Lower lobe of right lung (tissue), 2 donors: ENCODE data around the gene AGBL3. TPM values are rescaled to one million over a fixed set of nuclear protein-coding genes. Genes with fewer than 3 reads are reported as not detected.
A peak's percentile ranks its signal among the peaks of the same experiment; 100 is the strongest.
"Not testable (repeated sequence)": the region's sequence is repeated elsewhere in the genome, so short reads cannot be mapped to it uniquely, and the experiment has no call there.

Source experiments
- ATAC-seq, 2 donors: fragments of 200-7000 bp; cut with Tn5 transposase; one replicate each; pipeline ENCODE4 v1.9.1; 2020 to 2022; ENCODE audit warnings: mild to moderate bottlenecking in 2 of 2, moderate library complexity in 2 of 2
- DNase-seq: peaks from one replicate; pipeline ENCODE4 v3.0.0-alpha.2; 2020
- H3K27ac ChIP-seq: fragments of 200-600 bp; one replicate; pipeline ENCODE4 v1.8.0; 2022
- H3K27me3 ChIP-seq: fragments of 200-600 bp; one replicate; pipeline ENCODE4 v1.8.0; 2022; ENCODE audit warnings: low read depth
- H3K36me3 ChIP-seq: fragments of 200-600 bp; one replicate; pipeline ENCODE4 v1.8.0; 2022; ENCODE audit warnings: mild to moderate bottlenecking
- H3K4me1 ChIP-seq: fragments of 200-600 bp; one replicate; pipeline ENCODE4 v1.8.0; 2022
- H3K4me3 ChIP-seq: fragments of 200-600 bp; one replicate; pipeline ENCODE4 v1.8.0; 2022; ENCODE audit warnings: mild to moderate bottlenecking
- H3K9me3 ChIP-seq: fragments of 200-600 bp; one replicate; pipeline ENCODE4 v1.8.0; 2022
- CTCF ChIP-seq: fragments of 200-600 bp; IDR thresholded peaks from one replicate; pipeline ENCODE4 v1.8.0; 2022; ENCODE audit warnings: antibody characterized with exemption, mild to moderate bottlenecking
- intact Hi-C: fragments of 100-400 bp; cut with DNase I; formaldehyde crosslinking; loops from one replicate; pipeline ENCODE4 v1.11.0; 2022
- total RNA-seq: library from RNA; stranded (reverse); fragmentation: NEBNext Ultra II Directional; extraction: Animal tissue kit (Norgen Biotek cat#: 25700); gene quantifications from one replicate; pipeline ENCODE4 v1.2.1, GENCODE V29; 2021
- donor health status: DM: no; HTN: yes; CAD: no; lungs with severe emphysema.

Gene AGBL3
- total RNA-seq, 1 donor from 2014 or later = 6.1 TPM

- Histone ChIP-seq H3K4me1 (peaks cover 50% of the 10 kb centered on the region), H3K27me3 (no peaks in the 10 kb centered on the region), H3K9me3 (no peaks in the 10 kb centered on the region), H3K27ac (peak overlapping the region; percentile 94), H3K4me3 (peak overlapping the region; percentile 77), H3K36me3 (peaks cover 35% of the 10 kb centered on the region)
- DNase-seq (no peak), ATAC-seq (no peak)
- intact Hi-C loops = no loop called here
- no peak for TF ChIP-seq CTCF
Observed at GRCh38 chr7:135169964-135170273, 183.6 kb downstream of the AGBL3 start.

GRCh38 chr7:135170274-135170997 is 184.1 kb downstream of the AGBL3 start, which contains the start of gene CYREN:
TSS of gene CYREN (minus strand) at chr7:135170707. CDS start at chr7:135168922, 1,785 bp downstream.
- H3K27me3 ChIP-seq = no peaks in the 10 kb centered on the region
- peak; percentile 98 for DNase-seq
- peaks cover 29% of the 10 kb centered on the region for H3K36me3 ChIP-seq
- H3K4me1 ChIP-seq = peaks cover 46% of the 10 kb centered on the region
- no peaks in the 10 kb centered on the region for H3K9me3 ChIP-seq
- intact Hi-C loops = no loop called here
- peak within 1 kb of the TSS; percentile 77 for H3K4me3 ChIP-seq
- peak; percentile 62 for TF ChIP-seq CTCF
- peak; percentile 96 to 97 for ATAC-seq
- peak within 1 kb of the TSS; percentile 94 for H3K27ac ChIP-seq

GRCh38 chr7:135170998-135171481 is 184.7 kb downstream of the AGBL3 start:
- peaks cover 26% of the 10 kb centered on the region for H3K36me3 ChIP-seq
- ATAC-seq, H3K9me3 ChIP-seq, intact Hi-C loops, H3K27me3 ChIP-seq, DNase-seq: not testable (repeated sequence)
- peak overlapping the region; percentile 77 for H3K4me3 ChIP-seq
- H3K27ac ChIP-seq = peak overlapping the region; percentile 94
- H3K4me1 ChIP-seq = peaks cover 40% of the 10 kb centered on the region

GRCh38 chr7:135171581-135172291 is 185.4 kb downstream of the AGBL3 start:
- ATAC-seq, intact Hi-C loops, H3K27me3 ChIP-seq, DNase-seq, H3K9me3 ChIP-seq: not testable (repeated sequence)
- Histone ChIP-seq H3K27ac (peak overlapping the region; percentile 94), H3K4me3 (peak overlapping the region; percentile 77), H3K4me1 (peaks cover 36% of the 10 kb centered on the region), H3K36me3 (peaks cover 21% of the 10 kb centered on the region)

GRCh38 chr7:135173916-135174315 is 187.6 kb downstream of the AGBL3 start:
- H3K27me3 ChIP-seq, intact Hi-C loops, H3K36me3 ChIP-seq, H3K27ac ChIP-seq, H3K9me3 ChIP-seq, DNase-seq, ATAC-seq, H3K4me3 ChIP-seq: not testable (repeated sequence)
- H3K4me1 ChIP-seq = peaks cover 15% of the 10 kb centered on the region

GRCh38 chr7:135174941-135175340 is 188.6 kb downstream of the AGBL3 start:
- DNase-seq (no peak), ATAC-seq (no peak)
- peaks cover 6% of the 10 kb centered on the region for H3K9me3 ChIP-seq
- H3K27ac ChIP-seq = no peak overlapping the region
- H3K36me3 ChIP-seq = peaks cover 7% of the 10 kb centered on the region
- intact Hi-C loops = no loop called here
- H3K4me3 ChIP-seq = no peak overlapping the region
- no peaks in the 10 kb centered on the region for H3K27me3 ChIP-seq
- no peak for TF ChIP-seq CTCF
- H3K4me1 ChIP-seq = peaks cover 5% of the 10 kb centered on the region

- no peak for DNase-seq
Observed at GRCh38 chr7:135175931-135176330, 189.6 kb downstream of the AGBL3 start.

More at GRCh38 chr7:135175931-135176330, 189.6 kb downstream of the AGBL3 start:
- Histone ChIP-seq H3K36me3 (peaks cover 10% of the 10 kb centered on the region), H3K27ac (no peak overlapping the region), H3K4me1 (peaks cover 5% of the 10 kb centered on the region), H3K27me3 (no peaks in the 10 kb centered on the region), H3K4me3 (no peak overlapping the region), H3K9me3 (peaks cover 16% of the 10 kb centered on the region)
- intact Hi-C loops = no loop called here
- no peak for ATAC-seq
- TF ChIP-seq CTCF = no peak
